Measurements from ENCODE around the gene PLS3.
A peak's percentile ranks its signal among the peaks of the same experiment; 100 is the strongest.
"Not testable (repeated sequence)": the region's sequence is repeated elsewhere in the genome, so short reads cannot be mapped to it uniquely, and the experiment has no call there.

The PLS3 gene, protein sequence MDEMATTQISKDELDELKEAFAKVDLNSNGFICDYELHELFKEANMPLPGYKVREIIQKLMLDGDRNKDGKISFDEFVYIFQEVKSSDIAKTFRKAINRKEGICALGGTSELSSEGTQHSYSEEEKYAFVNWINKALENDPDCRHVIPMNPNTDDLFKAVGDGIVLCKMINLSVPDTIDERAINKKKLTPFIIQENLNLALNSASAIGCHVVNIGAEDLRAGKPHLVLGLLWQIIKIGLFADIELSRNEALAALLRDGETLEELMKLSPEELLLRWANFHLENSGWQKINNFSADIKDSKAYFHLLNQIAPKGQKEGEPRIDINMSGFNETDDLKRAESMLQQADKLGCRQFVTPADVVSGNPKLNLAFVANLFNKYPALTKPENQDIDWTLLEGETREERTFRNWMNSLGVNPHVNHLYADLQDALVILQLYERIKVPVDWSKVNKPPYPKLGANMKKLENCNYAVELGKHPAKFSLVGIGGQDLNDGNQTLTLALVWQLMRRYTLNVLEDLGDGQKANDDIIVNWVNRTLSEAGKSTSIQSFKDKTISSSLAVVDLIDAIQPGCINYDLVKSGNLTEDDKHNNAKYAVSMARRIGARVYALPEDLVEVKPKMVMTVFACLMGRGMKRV

DNA sequence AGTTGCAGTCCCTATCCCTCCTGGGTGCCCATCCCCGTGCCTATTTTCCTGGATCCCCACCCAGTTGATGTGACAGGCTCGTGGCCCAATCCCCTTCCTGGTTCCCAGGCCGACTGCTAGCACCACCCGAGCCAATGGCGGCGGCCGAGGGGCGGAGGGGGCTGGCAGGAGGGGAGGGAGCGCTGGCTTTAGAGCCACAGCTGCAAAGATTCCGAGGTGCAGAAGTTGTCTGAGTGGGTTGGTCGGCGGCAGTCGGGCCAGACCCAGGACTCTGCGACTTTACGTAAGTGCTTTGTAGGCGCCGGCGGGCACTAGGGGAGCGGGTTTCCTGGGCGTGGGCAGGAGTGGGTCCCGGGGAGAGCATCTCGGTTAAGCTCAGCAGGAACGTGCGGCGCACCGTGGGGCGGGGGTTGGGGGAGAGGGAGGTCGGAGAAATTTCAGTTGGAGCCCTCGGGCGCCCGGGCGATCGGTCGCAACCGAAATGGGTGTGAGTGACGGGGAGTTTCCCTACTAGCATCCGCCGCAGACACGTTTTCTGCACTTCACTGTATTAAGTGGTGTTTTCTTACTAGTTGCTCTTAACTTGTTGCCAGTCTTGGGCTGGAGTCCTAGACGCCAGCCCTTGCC, at the start of gene PLS3:
TSS of gene PLS3 (plus strand) at position 197 of the 627 bp plus-strand sequence. CDS start 49,077 bp downstream, outside the sequence.
- peak; percentile 85 for DNase-seq (ENCODE audit: low spot score)

DNA sequence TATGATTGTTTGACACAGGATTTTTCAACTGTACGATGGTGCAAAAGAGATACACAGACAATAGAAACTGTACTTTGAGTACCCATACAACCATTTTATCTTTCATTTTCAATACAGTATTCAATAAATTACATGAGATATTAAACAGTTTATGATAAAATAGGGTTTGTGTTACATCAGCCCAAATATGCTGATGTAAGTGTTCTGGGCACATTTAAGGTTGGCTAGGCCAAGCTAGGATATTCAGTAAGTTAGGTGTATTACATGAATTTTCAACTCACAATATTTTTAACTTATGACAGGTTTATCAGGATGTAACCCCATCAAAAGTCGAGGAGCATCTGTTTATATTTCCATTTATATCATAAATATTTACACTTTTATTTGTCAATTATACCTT, 42.9 kb upstream of the PLS3 start:
- no peak for DNase-seq (ENCODE audit: low spot score)

DNA sequence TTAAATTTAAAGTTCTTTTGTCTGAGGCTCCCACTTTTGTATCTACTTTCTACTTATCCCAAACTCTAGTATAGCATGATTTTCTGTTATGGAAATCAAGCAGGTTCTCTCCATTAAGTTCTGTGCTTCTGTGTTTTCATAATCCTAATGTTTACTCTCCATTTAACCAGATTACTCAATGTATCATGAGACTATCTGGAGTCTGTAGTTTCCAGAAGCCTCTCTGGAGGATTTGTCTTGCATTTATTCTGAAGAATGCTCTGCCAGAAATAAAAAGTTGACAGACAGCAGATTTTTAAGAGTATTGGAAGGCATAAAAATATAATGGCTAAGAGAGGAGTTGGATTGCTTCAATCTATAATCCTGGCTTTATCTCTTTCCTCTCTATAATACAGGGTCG, 39.2 kb upstream of the PLS3 start:
- DNase-seq (ENCODE audit: low spot score): no peak

DNA sequence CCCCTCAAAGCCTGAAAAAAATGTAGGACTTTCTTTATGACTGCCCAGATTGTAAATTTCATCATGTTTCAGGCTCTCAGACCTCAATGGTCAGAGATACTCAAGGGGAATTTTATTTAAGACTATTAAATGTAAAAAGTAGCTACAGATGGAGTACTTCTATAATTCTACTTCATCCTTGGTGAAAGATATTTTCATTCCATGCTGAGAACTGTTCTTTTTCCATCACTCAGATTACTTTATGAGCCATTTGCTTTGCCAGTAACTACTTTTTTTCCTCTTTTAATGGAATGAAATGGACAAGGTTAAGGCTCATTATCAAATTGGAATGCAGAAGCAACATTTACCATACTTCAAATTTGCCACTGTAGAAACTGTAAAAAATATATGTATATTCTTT, 38.0 kb upstream of the PLS3 start:
- DNase-seq (ENCODE audit: low spot score): no peak

DNA sequence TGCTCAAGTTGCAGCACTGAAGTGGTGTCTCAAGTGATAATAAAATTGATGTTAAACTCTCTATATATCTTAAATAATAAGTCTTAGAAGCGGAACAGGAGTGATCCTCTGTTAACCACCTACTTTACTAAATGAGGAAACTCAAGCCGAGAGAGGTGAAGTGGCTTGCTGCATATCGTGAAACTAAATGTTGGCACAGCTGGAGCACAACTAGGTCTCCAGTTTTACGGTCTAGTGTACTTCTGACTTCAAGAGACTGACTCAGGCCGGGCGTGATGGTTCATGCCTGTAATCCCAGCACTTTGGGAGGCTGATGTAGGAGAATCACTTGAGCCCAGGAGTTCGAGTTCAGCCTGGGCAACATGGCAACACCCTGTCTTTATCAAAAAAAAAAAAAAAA, 35.5 kb upstream of the PLS3 start:
- DNase-seq (ENCODE audit: low spot score): no peak

DNA sequence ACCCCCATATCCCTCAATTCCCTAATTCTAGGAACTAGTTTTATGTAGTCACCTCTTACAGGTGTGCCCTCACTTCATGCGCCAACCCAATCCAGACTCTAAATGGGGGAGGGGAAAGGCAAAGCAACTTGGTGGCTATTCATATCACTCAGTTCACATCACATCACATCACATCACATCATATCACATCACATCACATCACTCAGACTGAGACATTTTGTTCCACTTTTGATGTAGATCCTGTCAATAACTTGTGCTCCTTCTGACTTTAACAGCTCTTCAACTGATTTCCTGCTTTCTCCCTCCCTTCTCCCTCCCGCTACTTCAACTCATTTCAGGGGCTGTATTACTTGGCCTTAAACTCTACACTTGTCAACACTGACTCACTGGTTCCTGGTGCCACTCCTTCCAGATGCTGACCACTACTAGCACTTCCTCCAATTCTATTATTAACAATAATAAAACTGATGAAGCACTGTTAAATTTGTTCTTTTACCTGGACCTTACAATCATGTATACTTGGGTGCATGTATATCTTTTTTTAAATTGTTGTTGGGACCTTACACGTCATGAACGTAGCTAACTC, 29.1 kb upstream of the PLS3 start:
- DNase-seq (ENCODE audit: low spot score): no peak

DNA sequence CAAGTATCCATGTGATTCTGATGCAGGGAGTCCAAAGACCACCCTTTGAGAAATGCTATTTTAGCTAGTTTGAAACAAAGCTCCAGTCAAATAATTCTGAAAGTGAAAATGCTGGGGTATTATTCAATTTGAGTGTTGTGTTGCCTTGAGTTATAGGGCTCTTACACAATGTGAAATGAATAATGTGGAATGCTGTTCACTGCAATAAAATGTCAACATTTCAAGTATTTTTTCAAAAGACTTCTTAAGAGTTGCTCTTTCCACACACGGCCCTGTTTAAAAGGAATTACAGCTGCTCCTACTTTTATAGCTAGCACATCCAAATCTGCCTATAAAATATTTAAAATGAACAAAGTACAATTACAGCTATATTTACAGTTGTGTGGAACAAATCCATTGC, 27.5 kb upstream of the PLS3 start:
- DNase-seq (ENCODE audit: low spot score): no peak

DNA sequence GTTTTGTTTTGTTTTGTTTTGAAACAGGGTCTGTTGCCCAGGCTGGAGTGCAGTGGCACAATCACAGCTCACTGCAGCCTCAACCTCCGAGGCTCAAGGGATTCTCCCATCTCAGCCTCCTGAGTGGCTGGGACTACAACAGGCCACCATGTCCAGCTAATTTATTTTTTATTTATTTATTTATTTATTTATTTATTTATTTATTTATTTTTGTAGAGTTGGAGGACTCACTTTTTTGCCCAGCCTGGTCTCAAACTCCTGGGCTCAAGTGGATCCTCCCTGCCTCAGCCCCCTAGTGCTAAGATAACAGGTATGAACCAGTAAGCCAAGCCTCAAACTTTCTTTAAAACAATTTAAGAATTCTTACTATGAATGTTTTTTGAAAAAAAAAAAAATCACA, 26.6 kb upstream of the PLS3 start:
- no peak for DNase-seq (ENCODE audit: low spot score)

DNA sequence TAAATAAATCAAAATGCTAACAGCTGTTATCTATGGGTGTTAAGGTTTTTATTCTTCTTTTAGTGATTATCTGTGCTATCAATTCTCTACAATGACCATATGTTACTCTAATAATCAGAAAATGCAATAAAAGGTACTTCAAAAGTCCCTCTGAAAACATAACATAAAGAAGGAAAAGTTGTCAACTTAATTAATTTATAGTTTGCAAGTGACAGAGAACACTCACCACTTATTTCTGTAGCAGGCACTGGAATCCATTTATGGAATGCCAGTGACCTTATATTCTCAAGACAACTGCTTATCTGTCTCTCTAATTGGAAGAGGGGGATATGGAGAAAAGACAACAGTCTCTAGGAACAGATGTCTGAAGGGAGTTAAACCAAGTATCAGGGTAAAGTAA, 25.6 kb upstream of the PLS3 start:
- no peak for DNase-seq (ENCODE audit: low spot score)

DNA sequence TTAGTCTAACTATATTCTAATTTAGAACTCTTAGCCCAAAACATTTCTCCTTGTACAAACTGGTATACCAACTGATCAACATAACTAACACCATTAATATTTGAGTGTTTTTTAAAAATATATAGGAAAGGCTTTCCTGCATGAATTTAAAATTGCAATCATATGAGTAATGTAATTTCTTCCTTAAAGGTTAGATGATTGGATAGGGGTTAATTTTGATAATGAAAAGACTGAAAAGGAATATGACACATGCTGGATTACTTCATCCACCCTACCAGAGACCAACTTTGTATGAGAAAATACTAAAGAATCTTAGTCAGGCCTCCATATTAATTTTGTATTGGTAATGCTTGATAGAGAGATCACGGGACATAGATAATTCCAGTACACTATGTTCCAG, 25.1 kb upstream of the PLS3 start:
- no peak for DNase-seq (ENCODE audit: low spot score)

DNA sequence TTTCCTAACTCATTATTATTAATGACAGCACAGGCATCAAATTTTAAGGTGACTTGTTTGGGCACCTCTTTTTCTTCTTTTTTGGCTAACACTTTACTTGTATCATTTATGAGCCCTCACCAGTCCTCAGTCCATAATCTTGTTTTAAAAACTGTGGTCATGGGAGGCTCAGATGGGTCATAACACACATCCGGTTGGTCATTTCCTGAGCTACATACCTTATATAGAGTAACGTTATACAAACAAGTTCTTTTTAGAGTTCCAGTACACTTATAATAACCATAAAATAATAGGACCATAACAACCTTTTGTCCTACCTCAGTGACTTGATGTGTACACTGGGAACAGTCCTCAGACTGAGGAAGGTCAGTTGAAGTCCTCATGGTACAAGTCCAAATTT, 21.1 kb upstream of the PLS3 start:
- DNase-seq (ENCODE audit: low spot score): no peak

DNA sequence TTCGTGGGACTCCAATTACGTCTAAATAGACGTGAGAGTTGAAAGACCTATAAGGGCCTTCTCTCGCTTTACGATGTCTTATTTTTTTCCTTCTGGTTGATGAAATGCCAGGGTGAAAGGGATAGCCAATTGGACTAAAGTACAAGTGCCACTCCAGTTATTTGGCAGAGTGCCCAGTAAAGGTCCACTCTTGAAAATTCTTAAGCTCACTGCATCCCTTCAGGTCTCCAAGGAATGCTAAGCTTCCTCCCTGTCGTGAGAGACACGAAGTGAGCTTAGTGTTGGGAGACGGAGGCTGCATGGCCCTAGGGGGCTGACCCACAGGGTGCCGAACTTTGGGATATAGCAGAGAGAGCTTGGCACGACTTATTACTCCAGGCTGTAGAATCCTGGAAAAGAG, 19.9 kb upstream of the PLS3 start:
- DNase-seq (ENCODE audit: low spot score): not testable (repeated sequence)

DNA sequence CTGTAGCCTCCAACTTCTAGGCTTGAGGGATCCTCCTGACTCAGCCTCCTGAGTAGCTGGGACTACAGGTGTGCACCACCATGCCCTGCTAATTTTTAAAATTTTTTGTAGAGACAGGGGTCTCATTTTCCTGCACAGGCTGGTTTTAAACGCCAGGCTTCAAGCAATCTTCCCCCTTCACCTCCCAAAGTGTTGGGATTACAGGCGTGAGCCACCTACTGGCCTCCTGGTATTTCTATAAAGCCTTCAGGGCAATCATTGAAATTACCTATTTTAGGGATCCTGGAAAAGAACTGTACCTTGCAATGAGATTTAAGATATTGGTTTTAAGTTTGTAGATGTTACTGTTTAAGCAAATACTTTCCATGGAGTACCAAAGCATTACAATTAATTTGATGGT, 13.5 kb upstream of the PLS3 start:
- DNase-seq (ENCODE audit: low spot score): no peak

DNA sequence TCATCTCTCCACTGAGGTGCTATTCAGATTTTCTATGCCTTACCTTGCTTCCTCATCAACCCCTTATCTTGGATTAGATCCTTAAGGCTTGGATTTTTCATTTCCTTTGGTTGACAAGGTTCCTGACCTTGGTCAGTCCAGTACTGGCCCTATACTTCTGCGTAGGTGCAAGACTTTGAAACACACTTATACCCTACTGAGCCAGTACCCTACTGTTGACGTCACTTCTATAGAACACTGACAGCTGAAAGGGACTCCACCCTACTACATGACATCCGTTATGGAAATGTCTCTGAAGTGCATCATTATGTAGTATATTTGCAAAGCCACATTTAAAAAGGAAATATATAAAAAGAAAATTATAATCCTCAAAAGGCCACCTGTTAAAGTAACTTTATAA, 12.0 kb upstream of the PLS3 start:
- DNase-seq (ENCODE audit: low spot score): no peak

DNA sequence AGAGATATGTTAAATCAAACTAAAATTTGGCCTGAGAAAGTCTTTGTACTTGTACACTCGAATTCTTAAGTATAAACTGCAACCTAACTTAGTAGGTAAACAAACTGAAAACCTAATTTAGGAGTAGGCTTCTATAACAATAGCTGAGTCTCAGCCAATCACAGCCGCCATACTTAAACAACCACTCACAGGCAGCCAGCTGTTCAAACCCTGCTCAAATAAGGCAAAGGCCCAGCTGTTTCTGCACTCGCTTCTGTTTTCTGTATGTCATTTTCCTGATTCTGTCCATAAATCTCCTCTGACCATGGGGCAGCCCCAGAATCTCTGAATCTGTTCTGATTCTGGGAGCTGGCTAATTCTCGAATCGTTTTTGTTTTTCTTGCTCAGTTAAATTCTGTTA, 7.8 kb upstream of the PLS3 start:
- no peak for DNase-seq (ENCODE audit: low spot score)

DNA sequence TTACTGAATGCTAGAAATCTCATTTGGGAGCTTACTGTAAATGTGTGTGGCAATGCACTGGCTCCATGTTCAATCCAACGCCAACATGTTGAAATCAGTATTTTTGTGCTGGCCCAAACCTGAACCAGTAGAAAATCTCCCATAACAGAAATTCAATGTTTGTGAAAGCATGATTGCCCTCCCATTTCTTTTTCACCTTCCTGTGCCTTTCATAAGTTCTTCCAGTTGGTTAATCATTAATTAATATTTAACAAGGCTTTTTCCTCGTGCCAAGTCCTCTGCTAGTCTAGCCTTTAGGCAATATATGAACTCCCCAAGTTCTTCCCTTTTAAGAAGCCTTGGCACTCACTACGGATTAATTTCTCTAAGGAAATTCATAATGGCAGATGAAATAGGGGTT, 1.3 kb upstream of the PLS3 start:
- DNase-seq (ENCODE audit: low spot score): no peak

DNA sequence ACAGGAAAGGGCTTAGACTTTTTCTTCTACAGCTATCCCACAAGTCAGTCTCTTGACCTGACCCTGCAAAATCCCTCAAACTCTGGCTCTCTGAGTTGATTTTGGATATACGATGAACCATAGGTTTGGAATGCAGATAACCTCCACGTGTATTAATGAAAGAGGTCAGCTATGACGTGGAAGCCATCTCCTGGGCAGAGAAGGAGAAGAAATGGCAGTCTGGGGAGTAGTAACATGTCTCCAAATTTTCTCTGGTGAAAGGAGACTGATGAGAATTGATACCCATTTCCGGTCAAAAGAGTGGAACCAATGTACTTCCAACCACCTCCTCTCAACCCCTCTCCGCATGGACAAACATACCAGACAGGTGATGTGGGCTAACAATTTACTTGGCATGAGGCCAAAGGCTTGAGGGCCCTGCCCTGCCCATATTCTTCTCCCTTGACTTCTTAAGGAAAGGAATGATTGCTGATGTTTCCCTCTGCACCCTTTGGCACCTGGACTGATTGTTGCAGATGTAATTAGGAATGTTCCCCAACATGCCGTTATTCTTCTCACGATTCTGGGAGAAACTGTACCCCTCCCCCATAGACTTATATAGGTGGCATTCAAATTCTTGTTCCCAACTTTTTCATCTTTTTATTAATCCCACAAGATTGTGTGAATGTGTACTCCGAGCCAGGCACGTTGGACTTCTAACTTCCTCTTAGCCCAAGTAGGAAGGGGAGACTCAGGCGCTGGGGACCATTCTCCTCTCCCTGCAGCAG, 580 bp upstream of the PLS3 start:
- no peak for DNase-seq (ENCODE audit: low spot score)

DNA sequence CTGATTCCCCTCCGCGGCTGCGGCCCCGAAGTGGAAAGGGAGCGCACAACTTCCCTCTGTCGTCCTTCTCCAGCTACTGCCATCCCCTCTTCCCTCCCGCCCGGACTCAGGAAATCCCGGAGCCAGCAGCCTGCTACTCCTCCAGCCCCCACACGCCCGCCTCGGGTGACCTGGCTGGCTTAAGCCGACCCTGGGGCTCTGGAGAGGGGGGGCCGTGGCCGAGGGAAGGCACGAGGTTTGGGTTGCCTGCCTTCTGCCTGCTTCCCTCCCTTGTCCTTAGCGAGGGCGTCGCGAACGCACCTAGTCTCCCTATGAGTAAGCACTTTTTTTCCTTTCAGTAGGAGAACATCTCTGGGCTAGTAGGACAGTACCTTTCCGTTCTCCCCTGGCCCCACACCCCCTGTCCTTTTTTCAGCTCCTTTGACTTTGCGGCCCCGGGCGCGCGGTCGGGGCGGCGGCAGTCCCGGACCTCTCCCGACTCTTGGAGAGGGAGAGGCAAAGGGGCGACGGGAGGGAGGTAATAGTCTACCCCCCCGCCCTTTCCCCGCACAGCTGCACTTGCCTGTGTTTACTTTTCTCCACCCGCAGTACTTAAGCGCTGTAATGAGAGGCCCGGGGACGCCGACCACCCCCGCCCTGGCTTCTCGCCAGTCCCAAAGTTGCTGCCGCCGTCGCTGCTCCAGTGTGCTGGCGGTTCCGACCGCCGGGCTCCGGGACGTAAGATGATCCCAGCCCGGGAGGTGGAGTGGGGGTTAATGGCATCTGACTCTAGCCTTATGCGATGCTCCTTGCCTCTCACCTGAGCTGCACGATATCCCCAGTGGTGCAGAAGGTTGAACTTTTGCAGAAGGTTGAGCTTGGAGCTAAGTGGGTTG, 868 bp downstream of the PLS3 start:
- DNase-seq (ENCODE audit: low spot score): peak; percentile 43

DNA sequence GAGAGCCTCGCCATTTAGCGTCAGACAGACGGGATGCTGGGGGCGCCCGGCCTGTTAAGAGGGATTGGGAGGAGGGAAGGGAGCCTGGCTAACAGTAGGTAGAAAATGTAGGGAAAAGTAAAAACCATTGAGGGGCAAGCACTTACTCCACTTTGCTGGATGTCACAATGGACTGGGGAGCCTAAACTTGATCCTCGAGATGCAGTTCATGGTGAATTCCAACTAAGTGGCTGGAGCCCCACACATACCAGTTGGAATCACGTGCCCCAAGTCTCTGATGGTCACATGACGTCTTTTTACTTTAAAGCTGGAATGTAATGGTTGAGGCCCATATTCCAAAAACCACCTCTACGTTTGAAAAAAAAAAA, 1.5 kb downstream of the PLS3 start:
- DNase-seq (ENCODE audit: low spot score): no peak

DNA sequence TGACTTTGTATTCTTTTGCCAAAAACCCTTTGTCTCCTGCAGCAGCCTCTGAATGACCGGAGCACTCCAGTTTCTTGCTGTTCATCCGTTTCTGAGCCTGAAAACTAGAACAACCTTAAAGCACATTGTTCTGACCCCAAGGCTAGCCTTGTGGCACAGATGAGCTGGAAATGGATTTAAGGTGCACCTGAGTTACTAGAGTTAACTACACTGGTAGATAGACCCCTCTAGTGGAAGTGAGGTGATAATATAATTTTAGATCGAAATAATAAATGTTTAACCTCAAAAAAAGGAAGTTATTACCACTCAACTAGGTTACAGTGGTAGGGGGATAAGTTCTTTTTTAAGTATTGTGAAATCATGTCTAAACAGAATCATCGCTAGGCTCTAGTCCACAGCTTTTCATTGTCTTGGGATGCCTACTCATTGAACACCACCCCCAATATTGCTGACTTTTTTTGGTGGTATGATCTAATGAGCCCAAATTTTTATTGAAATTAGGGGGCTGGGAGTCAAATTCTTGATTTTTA, 2.7 kb downstream of the PLS3 start:
- no peak for DNase-seq (ENCODE audit: low spot score)

DNA sequence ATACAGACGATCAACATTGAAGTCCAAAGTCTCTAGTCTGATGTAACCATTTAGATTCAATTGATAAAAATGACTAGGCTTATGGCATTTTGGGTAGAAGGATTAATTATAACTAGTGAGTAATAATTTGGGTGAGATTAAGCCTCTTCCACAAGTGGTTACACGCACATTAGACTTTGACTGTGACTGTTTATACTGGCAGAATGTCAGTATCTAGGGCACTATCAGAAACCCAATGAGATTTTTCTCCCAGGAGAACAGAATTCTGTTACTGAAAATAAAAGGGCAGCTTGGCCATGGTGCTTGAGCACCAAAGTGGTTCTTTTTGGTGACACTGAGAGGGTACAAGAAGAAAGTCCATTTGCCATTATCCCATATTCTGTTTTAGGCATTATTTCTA, 3.3 kb downstream of the PLS3 start:
- DNase-seq (ENCODE audit: low spot score): no peak

Data from Ammon's horn (tissue), 1 donor.